HG02588 (cell line): Measurements from ENCODE around the gene LASP1NB.
A peak's percentile ranks its signal among the peaks of the same experiment; 100 is the strongest.
"Not testable (repeated sequence)": the region's sequence is repeated elsewhere in the genome, so short reads cannot be mapped to it uniquely, and the experiment has no call there.

ENCODE experiments used
- ATAC-seq: cut with Tn5 transposase; IDR thresholded peaks from one replicate; pipeline ENCODE4 v1.9.1; 2021; ENCODE audit warnings: mild to moderate bottlenecking, moderate library complexity; ENCODE audit not compliant: unreplicated experiment

LASP1NB gene

GRCh38 chr17:38896346-38896954 is 29.0 kb upstream of the LASP1NB start:
- no peak for ATAC-seq

GRCh38 chr17:38897176-38897575 is 28.2 kb upstream of the LASP1NB start:
- ATAC-seq, result no peak

- ATAC-seq, result no peak
Measured at GRCh38 chr17:38897671-38898290, 27.6 kb upstream of the LASP1NB start.

GRCh38 chr17:38898291-38898679 is 27.1 kb upstream of the LASP1NB start:
- ATAC-seq, result no peak

GRCh38 chr17:38898812-38899348 is 26.5 kb upstream of the LASP1NB start:
- ATAC-seq, result peak; percentile 68

GRCh38 chr17:38899421-38899820 is 26.0 kb upstream of the LASP1NB start:
- ATAC-seq, result no peak

- ATAC-seq, result no peak
Measured at GRCh38 chr17:38900978-38901656, 24.3 kb upstream of the LASP1NB start.

- ATAC-seq, result no peak
Measured at GRCh38 chr17:38903404-38903803, 22.0 kb upstream of the LASP1NB start.

- ATAC-seq, result no peak
Measured at GRCh38 chr17:38904892-38905291, 20.5 kb upstream of the LASP1NB start.

GRCh38 chr17:38905375-38905774 is 20.0 kb upstream of the LASP1NB start:
- no peak for ATAC-seq

GRCh38 chr17:38906460-38907228 is 18.8 kb upstream of the LASP1NB start:
- no peak for ATAC-seq

- no peak for ATAC-seq
Measured at GRCh38 chr17:38907930-38908675, 17.3 kb upstream of the LASP1NB start.

- no peak for ATAC-seq
Measured at GRCh38 chr17:38908676-38909181, 16.7 kb upstream of the LASP1NB start.

- no peak for ATAC-seq
Measured at GRCh38 chr17:38910325-38910724, 15.1 kb upstream of the LASP1NB start.

- ATAC-seq, result no peak
Measured at GRCh38 chr17:38911081-38911730, 14.2 kb upstream of the LASP1NB start.

GRCh38 chr17:38911731-38912081 is 13.7 kb upstream of the LASP1NB start:
- not testable (repeated sequence) for ATAC-seq

GRCh38 chr17:38912221-38912813 is 13.1 kb upstream of the LASP1NB start:
- no peak for ATAC-seq

GRCh38 chr17:38914741-38915638 is 10.4 kb upstream of the LASP1NB start:
- ATAC-seq, result no peak

GRCh38 chr17:38915639-38915995 is 9.8 kb upstream of the LASP1NB start:
- no peak for ATAC-seq
